HG03060 (cell line): ENCODE results near the gene FGGY.
A peak's percentile ranks its signal among the peaks of the same experiment; 100 is the strongest.
"Not testable (repeated sequence)": the region's sequence is repeated elsewhere in the genome, so short reads cannot be mapped to it uniquely, and the experiment has no call there.

Experiments used
- ATAC-seq: cut with Tn5 transposase; IDR thresholded peaks from one replicate; pipeline ENCODE4 v1.9.1; 2021; ENCODE audit warnings: low read depth, moderate number of reproducible peaks; ENCODE audit not compliant: unreplicated experiment

Gene FGGY

GRCh38 chr1:59288046-59288445 lies 8.8 kb upstream of the FGGY start:
- no peak for ATAC-seq

DNA sequence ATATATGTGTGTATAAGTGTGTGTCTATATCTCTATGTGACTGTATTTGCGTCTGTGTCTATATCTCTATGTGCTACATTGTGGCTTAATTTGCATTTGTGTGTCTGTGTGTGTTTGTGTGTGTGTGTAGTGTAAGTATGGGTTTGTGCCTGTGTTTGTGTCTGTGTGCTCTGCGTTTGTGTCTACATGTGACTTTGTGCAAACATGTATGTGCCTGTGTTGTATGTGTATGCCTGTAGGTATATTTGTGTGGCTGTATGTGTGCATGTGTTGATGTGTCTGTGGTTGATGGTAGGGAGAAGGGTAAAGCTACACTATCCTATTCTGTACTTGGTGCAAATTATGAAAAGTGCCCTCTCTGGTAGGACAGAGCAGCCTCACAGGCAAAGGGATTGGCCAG lies 7.3 kb upstream of the FGGY start:
- ATAC-seq, result no peak

- ATAC-seq, result peak; percentile 91
Measured at GRCh38 chr1:59290193-59290949, 6.5 kb upstream of the FGGY start.

- no peak for ATAC-seq
Measured at GRCh38 chr1:59291561-59291960, 5.3 kb upstream of the FGGY start.

GRCh38 chr1:59292562-59292961 lies 4.3 kb upstream of the FGGY start:
- ATAC-seq, result peak; percentile 17

DNA sequence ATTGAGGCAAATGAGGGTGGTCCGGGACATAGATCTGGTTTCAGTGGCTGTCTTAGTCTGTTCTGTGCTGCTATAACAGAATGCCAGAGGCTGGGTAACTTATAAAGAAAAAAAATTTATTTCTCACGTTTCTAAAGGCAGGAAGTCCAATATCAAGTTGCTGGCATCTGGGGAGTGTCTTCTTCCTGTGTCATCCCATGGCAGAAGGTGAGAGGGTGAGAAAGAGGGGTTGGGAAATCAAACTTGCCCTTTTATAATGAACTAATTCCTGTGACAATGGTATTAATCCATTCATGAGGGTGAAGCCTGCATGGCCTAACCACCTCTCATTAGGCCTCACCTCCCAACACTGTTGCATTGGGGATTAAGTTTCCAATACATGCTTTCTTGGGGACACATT lies 3.7 kb upstream of the FGGY start:
- ATAC-seq, result no peak

- ATAC-seq, result no peak
Measured at GRCh38 chr1:59293849-59294248, 3.0 kb upstream of the FGGY start.

DNA sequence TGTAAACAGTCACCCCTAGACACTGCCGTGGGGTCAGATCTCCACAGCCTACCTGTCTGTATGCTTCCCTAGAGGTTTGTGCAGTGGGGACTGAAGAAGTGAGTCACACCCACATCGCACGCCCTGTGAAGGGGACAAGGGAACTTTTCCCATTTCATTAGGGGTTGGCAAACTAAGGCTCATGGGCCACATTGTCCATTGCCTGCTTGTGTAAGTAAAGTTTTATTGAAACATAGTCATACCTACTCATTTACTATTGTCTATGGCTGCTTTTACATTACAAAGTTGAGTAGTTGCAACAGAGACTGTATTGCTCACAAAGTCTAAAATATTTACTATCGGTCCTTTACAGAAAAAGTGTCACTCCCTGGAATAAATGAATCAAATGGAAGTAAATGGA lies 2.5 kb upstream of the FGGY start:
- no peak for ATAC-seq

GRCh38 chr1:59295618-59296017 lies 1.3 kb upstream of the FGGY start:
- ATAC-seq, result no peak

DNA sequence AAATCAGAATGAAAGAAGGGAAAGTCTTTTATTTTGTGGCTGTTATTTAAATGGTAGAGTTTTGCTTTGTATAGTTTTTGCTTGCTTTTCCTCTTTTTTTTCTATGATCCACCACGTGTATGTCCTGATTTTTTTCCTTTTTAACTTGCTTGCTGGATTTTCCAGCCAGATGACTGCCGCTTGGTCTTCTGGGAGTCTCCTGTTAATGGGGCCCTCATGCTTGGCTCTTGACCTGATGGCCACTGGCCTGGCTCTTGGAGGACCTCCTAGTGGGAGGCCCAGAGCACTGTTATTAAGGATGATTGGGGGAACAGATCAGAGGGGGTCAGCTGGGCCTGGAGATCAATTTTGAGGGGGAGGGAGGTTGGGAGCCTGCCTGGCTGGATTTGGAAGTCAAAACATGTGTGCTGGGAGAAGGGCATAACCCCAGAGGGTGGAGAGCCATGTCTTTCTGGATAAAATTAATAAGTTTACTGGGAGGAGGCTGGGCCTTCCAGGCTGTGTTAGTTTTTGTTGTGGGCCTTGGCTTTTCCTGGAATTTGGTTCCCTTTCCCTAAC lies 1.2 kb downstream of the FGGY start:
- ATAC-seq, result no peak

GRCh38 chr1:59298710-59299346 lies 1.9 kb downstream of the FGGY start:
- no peak for ATAC-seq

DNA sequence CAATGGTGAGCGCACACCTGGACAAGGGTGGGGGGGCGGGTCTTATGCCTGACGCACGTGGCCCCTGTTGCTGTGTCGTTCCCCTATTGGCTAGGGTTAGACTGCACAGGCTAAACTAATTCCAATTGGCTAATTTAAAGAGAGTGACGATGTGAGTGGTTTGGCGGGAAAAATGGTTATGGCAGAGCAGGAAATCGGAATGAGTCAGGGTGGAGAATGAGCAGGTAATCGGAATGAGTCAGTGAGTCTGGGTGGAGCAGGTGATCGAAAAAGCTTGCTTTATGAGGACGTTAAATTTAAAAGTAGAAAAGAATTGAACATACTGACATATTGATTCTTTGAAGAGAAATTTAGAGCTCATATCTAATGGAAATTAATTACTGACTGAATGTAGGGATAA lies 2.8 kb downstream of the FGGY start:
- ATAC-seq, result not testable (repeated sequence)

- ATAC-seq, result no peak
Measured at GRCh38 chr1:59302297-59302696, 5.4 kb downstream of the FGGY start.

DNA sequence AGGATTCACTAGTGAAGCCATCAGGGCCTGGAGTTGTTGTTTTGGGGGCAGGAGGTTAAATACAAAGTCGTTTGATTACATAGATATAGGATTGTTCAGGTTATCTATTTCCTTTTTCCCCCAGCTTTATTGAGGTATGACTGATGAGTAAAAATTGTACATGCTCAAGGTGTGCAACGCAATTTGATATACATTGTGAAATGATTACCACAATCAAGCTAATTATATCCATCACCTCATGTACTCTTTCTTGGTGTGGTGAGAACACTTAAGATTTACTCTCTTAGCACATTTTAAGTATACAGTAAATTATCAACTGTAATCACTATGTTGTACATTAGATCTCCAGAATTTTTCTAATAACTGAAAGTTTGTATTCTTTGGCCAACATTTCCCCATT lies 6.0 kb downstream of the FGGY start:
- ATAC-seq, result no peak

- no peak for ATAC-seq
Measured at GRCh38 chr1:59305188-59305587, 8.3 kb downstream of the FGGY start.

- no peak for ATAC-seq
Measured at GRCh38 chr1:59307591-59307990, 10.7 kb downstream of the FGGY start.

GRCh38 chr1:59308839-59309238 lies 11.9 kb downstream of the FGGY start:
- ATAC-seq, result no peak

GRCh38 chr1:59309392-59309791 lies 12.5 kb downstream of the FGGY start:
- ATAC-seq, result no peak

- ATAC-seq, result no peak
Measured at GRCh38 chr1:59309795-59310548, 13.1 kb downstream of the FGGY start.

DNA sequence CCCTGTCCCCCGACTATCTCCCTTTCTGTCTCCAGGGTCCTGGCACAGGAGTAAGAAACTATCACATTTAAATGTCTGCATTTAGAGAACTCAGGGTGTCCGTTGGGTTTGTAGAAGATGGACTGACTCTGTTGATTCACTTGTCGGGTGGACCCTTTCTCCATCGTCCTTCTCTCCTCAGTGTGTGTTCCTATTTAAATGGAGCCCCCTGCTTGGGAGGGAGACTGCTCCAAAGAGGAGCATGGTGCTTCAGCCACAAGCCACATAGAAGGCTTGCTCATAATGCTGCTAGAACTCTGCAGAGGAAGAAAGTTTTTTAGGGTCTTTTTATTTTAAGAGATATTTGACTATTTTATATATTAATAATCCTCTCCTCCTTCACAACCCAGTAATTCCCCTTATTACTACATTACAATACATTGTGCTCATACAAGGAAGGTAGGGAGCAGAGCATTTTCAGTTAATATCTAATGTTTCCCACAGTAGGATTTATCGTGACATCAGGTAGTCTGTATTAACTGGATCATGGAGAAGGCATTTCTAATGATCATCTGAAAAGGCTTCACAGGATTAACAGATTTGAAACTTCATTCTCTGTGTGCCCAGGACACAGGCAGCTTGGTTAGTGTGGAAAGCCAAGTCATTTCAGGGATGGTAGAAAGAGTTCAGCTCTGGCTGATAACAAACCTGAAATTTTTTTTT lies 13.8 kb downstream of the FGGY start:
- no peak for ATAC-seq
